GM12878 (cell line): ENCODE data around the gene MEIOSIN. TPM values are rescaled to one million over a fixed set of nuclear protein-coding genes. Genes with fewer than 3 reads are reported as not detected.

Experiments
- ATAC-seq: fragments of 200-7000 bp; cut with Tn5 transposase; 3 replicates; pipeline ENCODE4 v1.9.1; 2020; ENCODE audit warnings: mild to moderate bottlenecking, moderate library complexity
- BruUV-seq: library from RNA; stranded (reverse); fragments of 400-500 nt; replicated peaks from 2 replicates; lab custom pipeline; 2021; lab: Mats Ljungman, UMichigan
- CTCF ChIA-PET: fragments of 300-600 bp; sonication (Branson Sonifier 250); formaldehyde crosslinking; extraction: SDS; loops from one replicate; lab custom pipeline; 2021; ENCODE audit warnings: inconsistent platforms; lab: Yijun Ruan, JAX
- POLR2A ChIA-PET: fragments of 350-600 bp; formaldehyde crosslinking; extraction: SDS; loops from one replicate; lab custom pipeline; 2021; ENCODE audit warnings: inconsistent platforms; lab: Charles Lee
- RAD21 ChIA-PET: fragments of 300-600 bp; sonication (Branson Sonifier 250); formaldehyde crosslinking; loops from one replicate; lab custom pipeline; 2023; ENCODE audit warnings: antibody characterized with exemption; ENCODE audit not compliant: unreplicated experiment; lab: Charles Lee
- SMC1A ChIA-PET: fragments of 300-600 bp; sonication (Branson Sonifier 250); formaldehyde crosslinking; loops from one replicate; lab custom pipeline; 2023; ENCODE audit not compliant: unreplicated experiment, uncharacterized antibody; lab: Charles Lee
- DNase-seq: peaks from one replicate; pipeline ENCODE4 v3.0.0-alpha.2; 2011; ENCODE audit warnings: low read depth, low spot score
- FAIRE-seq: peaks from 3 replicates; lab custom pipeline; 2011; peaks lifted over from hg19 to GRCh38; lab: Jason Lieb, UNC
- H2AFZ ChIP-seq: 2 replicates; pipeline ENCODE4 v1.6.0; 2011; ENCODE audit warnings: low read depth, low read length, control low read depth; ENCODE audit not compliant: control insufficient read depth
- H3K27ac ChIP-seq: 2 replicates; pipeline ENCODE4 v1.5.1; 2011; ENCODE audit warnings: control low read depth; ENCODE audit not compliant: control insufficient read depth, insufficient read depth
- H3K27me3 ChIP-seq, 2 experiments: replicated peaks in 1 of 2; 2 replicates each; pipeline versions ENCODE4 v1.6.0 to v1.6.1; 2011; ENCODE audit warnings: low read length in 1 of 2; ENCODE audit not compliant: control insufficient read depth in 2 of 2, insufficient read depth in 2 of 2
- H3K36me3 ChIP-seq, 2 experiments: 2 replicates each; pipeline ENCODE4 v1.5.1; 2011; ENCODE audit warnings: low read length in 1 of 2; ENCODE audit not compliant: control insufficient read depth in 2 of 2, insufficient read depth in 2 of 2
- H3K4me1 ChIP-seq: 2 replicates; pipeline ENCODE4 v1.6.1; 2011; ENCODE audit warnings: mild to moderate bottlenecking, low read length, moderate library complexity, mixed read lengths; ENCODE audit not compliant: control insufficient read depth, insufficient read depth
- H3K4me2 ChIP-seq: 2 replicates; pipeline ENCODE4 v1.6.0; 2011; ENCODE audit warnings: control low read depth; ENCODE audit not compliant: control insufficient read depth, insufficient read depth
- H3K4me3 ChIP-seq: fragments of 200-600 bp; sonication (generic); 2 replicates; pipeline ENCODE4 v1.5.1; 2016
- H3K79me2 ChIP-seq: 2 replicates; pipeline ENCODE4 v1.6.0; 2011; ENCODE audit warnings: low read length; ENCODE audit not compliant: control insufficient read depth, insufficient read depth
- H3K9ac ChIP-seq: 2 replicates; pipeline ENCODE4 v1.8.0; 2011; ENCODE audit warnings: low read length, control low read depth, mixed read lengths; ENCODE audit not compliant: control insufficient read depth, insufficient read depth
- H3K9me3 ChIP-seq: replicated peaks from 3 replicates; pipeline ENCODE4 v1.5.1; 2011; ENCODE audit warnings: mild to moderate bottlenecking, low read length; ENCODE audit not compliant: control insufficient read depth, insufficient read depth
- H4K20me1 ChIP-seq: 2 replicates; pipeline ENCODE4 v1.6.0; 2011; ENCODE audit not compliant: control insufficient read depth, insufficient read depth
- MYC ChIP-seq: IDR thresholded peaks from 2 replicates; pipeline ENCODE4 v1.6.1; 2011; ENCODE audit warnings: mild to moderate bottlenecking, low read length, moderate library complexity, inconsistent platforms; ENCODE audit not compliant: insufficient read depth, insufficient replicate concordance, insufficient read length, severe bottlenecking
- NR2F1 ChIP-seq: fragments of 450-650 bp; conservative IDR thresholded peaks from 2 replicates; pipeline ENCODE4 v1.6.1; 2017; ENCODE audit warnings: mild to moderate bottlenecking
- NRF1 ChIP-seq: conservative IDR thresholded peaks from 2 replicates; pipeline ENCODE4 v1.6.1; 2011; ENCODE audit warnings: mild to moderate bottlenecking, low read depth, low read length, improper control_type of control experiment
- RFX5 ChIP-seq: IDR thresholded peaks from 2 replicates; pipeline ENCODE4 v1.6.1; 2011; ENCODE audit warnings: low read depth, low read length, improper control_type of control experiment
- SMAD1 ChIP-seq: fragments of 450-650 bp; IDR thresholded peaks from 2 replicates; pipeline ENCODE4 v1.6.1; 2018; ENCODE audit warnings: mild to moderate bottlenecking, low read depth; ENCODE audit not compliant: partially characterized antibody
- STAT3 ChIP-seq: IDR thresholded peaks from 2 replicates; pipeline ENCODE4 v1.6.1; 2011; ENCODE audit warnings: low read depth, low read length, improper control_type of control experiment
- WGBS: methylation state at CpG from one replicate; pipeline ENCODE4 v1.1.6; 2016; ENCODE audit warnings: low lambda C conversion rate; ENCODE audit not compliant: insufficient replicate concordance, insufficient coverage; ENCODE audit errors: missing lambda C conversion rate; 5-methylcytosine and 5-hydroxymethylcytosine counted together
- in situ Hi-C: fragments of 300-500 bp; cut with MboI; formaldehyde crosslinking; loops from 9 replicates; pipeline ENCODE4 v1.14.3; 2018; ENCODE audit warnings: mixed read lengths
- intact Hi-C: fragments of 100-400 bp; cut with micrococcal nuclease; formaldehyde crosslinking; loops from one replicate; pipeline ENCODE4 v1.14.2; 2022; ENCODE audit not compliant: unreplicated experiment
- polyA plus RNA-seq, 11 experiments: library from polyadenylated mRNA; depleted of rRNA in 4 of 11; unstranded in 6 of 11; stranded (reverse) in 5 of 11; fragments of >200 nt; fragmentation: Nextera tagmentation in 4 of 11; fragmentation: Illumina TruSeq in 1 of 11; extraction: Ambion mirVana in 4 of 11; extraction: Trizol in 1 of 11; gene quantifications; 1 replicate in 1 of 11; 2 replicates in 10 of 11; pipeline versions ENCODE4 v1.2.1 to v1.2.3, GENCODE V29; 2011 to 2016; ENCODE audit warnings: inconsistent platforms in 2 of 11, missing spikeins in 2 of 11, low read depth in 1 of 11
- total RNA-seq, 4 experiments: library from RNA; depleted of rRNA in 3 of 4; stranded (reverse); fragments of >200 nt in 3 of 4; fragmentation: Illumina TruSeq in 1 of 4; extraction: Trizol in 1 of 4; gene quantifications; 2 replicates each; pipeline versions ENCODE4 v1.2.1 to v1.2.3, GENCODE V29; 2013 to 2021
- TF ChIP-seq, protein P1 (sequence below): fragments of 450-650 bp; IDR thresholded peaks from 2 replicates; pipeline ENCODE4 v1.6.1; 2017; ENCODE audit warnings: mild to moderate bottlenecking, moderate library complexity

The MEIOSIN gene
- total and polyA plus RNA-seq, 10 of the 15 experiments (the other 5 are each of a cell fraction or from before 2014, with no cell fraction given) = 0.05 to 0.66 (median 0.14) TPM; not detected in 4

DNA sequence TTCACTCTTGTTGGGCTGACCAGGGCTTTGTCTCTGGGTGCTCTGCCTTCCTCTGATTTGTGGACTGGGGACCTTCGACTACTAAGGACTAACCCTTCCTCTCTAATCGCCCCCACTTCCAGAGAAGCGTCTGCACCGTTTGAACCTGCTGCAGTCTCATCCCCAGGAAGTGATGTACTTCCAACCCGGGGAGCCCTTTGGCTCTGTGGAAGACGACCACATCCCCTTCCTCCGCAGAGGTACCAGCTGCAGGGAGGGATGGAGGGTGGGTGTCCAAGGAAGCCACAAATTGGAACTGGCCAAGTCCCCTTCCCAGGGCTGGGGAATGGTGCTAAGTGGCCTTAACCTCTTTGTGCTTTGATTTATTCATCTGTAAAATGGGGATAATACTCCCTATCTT is 31.6 kb upstream of the MEIOSIN start:
- intact Hi-C loops = no loop called here

More for the DNA sequence above, 31.6 kb upstream of the MEIOSIN start:
- Histone ChIP-seq H2AFZ (no peak overlapping the region), H4K20me1 (no peaks in the 10 kb centered on the region), H3K9ac (no peak overlapping the region), H3K27ac (no peak overlapping the region), H3K4me2 (no peak overlapping the region), H3K27me3 (no peaks in the 10 kb centered on the region), H3K36me3 (peaks cover 2 to 6% of the 10 kb centered on the region in 2 experiments; a peak in 2 of 4 replicates), H3K79me2 (no peaks in the 10 kb centered on the region), H3K9me3 (no peaks in the 10 kb centered on the region), H3K4me1 (peaks cover 7% of the 10 kb centered on the region), H3K4me3 (no peak overlapping the region)
- POLR2A ChIA-PET = interaction anchor here (0.6 kb wide), 1 partner anchor 14 kb away, joined by 3 read pairs; no protein-coding TSS in a partner anchor
- CTCF ChIA-PET = interaction anchor here (0.9 to 6.1 kb wide), 2 partner anchors 8 to 11 kb away, joined by 4 to 73 read pairs; partner anchors contain the start of genes QPCTL and SNRPD2
- 75% methylated on average over 7 of the region's 7 CpGs for WGBS
- FAIRE-seq = no peak
- no peak for TF ChIP-seq SMAD1
- no peak for TF ChIP-seq RFX5
- TF ChIP-seq NRF1 = no peak
- TF ChIP-seq NR2F1 = no peak
- TF ChIP-seq MYC = no peak
- no peak for TF ChIP-seq STAT3
- TF ChIP-seq, protein P1, sequence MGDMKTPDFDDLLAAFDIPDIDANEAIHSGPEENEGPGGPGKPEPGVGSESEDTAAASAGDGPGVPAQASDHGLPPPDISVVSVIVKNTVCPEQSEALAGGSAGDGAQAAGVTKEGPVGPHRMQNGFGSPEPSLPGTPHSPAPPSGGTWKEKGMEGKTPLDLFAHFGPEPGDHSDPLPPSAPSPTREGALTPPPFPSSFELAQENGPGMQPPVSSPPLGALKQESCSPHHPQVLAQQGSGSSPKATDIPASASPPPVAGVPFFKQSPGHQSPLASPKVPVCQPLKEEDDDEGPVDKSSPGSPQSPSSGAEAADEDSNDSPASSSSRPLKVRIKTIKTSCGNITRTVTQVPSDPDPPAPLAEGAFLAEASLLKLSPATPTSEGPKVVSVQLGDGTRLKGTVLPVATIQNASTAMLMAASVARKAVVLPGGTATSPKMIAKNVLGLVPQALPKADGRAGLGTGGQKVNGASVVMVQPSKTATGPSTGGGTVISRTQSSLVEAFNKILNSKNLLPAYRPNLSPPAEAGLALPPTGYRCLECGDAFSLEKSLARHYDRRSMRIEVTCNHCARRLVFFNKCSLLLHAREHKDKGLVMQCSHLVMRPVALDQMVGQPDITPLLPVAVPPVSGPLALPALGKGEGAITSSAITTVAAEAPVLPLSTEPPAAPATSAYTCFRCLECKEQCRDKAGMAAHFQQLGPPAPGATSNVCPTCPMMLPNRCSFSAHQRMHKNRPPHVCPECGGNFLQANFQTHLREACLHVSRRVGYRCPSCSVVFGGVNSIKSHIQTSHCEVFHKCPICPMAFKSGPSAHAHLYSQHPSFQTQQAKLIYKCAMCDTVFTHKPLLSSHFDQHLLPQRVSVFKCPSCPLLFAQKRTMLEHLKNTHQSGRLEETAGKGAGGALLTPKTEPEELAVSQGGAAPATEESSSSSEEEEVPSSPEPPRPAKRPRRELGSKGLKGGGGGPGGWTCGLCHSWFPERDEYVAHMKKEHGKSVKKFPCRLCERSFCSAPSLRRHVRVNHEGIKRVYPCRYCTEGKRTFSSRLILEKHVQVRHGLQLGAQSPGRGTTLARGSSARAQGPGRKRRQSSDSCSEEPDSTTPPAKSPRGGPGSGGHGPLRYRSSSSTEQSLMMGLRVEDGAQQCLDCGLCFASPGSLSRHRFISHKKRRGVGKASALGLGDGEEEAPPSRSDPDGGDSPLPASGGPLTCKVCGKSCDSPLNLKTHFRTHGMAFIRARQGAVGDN = no peak
- RAD21 ChIA-PET = no interaction called here
- BruUV-seq = no TSS peak
- in situ Hi-C loops = no loop called here
- no peak for DNase-seq
- no peak for ATAC-seq
- SMC1A ChIA-PET = no interaction called here
